ENCODE measurements around the gene LGALS4.
"Not testable (repeated sequence)": the region's sequence is repeated elsewhere in the genome, so short reads cannot be mapped to it uniquely, and the experiment has no call there.

Gene LGALS4

DNA sequence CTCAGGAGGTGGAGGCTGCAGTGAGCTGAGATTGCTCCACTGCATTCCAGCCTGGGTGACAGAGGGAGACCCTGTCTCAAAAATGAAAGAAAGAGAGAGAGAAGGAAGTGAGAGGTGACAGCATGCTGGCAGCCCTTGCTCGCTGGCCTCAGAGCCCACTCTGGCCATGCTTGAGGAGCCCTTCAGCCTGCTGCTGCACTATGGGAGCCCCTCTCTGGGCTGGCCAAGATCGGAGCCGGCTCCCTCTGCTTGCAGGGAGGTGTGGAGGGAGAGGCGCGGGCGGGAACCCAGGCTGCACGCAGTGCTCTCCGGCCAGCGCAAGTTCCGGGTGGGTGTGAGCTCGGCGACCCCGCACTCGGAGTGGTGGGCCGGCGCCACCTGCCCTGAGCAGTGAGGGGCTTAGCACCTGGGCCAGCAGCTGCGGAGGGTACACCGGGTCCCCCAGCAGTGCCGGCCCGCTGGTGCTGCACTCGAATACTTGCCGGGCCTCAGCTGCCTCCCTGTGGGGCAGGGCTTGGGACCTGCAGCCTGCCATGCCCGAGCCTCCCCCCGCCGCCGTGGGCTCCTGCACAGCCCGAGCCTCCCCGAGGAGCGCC, 8.6 kb upstream of the LGALS4 start:
- not testable (repeated sequence) for DNase-seq (ENCODE audit: low read depth in 2 of 2)

DNA sequence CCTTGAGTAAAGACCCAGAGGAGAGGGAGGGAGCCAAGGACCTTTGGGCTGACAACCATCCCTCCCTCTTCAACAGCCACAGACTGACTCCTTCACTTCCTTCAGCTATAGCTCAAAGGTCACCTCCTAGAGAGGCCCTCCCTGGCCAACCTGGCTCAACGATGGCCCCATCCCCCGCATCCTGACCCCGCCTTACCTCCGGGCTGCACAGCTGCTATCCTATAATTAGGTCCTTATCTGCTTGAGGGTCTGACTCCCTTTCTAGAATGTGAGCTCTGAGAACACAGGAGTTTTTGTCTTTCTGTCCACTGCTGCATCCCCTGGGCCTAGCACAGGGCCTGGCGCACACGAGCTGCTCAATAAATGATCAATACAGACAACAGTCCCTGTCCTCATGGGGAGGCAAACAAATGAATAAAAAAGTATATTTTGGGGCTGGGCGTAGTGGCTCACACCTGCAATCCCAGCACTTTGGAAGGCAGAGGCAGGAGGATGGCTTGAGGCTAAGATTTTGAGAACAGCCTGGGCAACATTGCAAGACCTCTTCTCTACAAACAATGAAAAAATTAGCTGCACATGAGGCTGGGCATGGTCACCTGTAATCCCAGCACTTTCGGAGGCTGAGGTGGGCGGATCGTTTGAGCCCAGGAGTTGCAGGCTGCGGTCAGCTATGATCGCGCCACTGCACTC, 6.6 kb upstream of the LGALS4 start:
- DNase-seq (ENCODE audit: low read depth in 2 of 2), result no peak

DNA sequence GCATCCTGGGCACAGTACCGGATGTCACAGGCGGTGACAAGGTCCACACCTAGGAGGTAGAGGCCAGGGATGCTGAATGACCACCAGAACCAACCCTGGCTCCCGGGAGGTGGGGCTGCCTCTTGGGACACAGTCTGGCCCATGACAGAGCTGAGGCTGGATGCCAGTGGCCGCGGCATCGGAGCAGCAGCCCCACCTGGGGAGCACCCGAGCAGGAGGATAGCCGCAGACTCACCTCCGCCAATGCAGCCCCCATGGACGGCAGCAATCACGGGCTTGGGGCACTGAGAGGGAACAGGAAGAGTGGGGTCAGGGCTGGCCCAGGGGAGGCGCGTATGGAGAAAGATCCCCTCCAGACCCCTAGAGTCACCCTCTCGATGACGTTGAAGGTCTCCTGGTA, 4.3 kb upstream of the LGALS4 start:
- DNase-seq (ENCODE audit: low read depth in 2 of 2), result no peak

DNA sequence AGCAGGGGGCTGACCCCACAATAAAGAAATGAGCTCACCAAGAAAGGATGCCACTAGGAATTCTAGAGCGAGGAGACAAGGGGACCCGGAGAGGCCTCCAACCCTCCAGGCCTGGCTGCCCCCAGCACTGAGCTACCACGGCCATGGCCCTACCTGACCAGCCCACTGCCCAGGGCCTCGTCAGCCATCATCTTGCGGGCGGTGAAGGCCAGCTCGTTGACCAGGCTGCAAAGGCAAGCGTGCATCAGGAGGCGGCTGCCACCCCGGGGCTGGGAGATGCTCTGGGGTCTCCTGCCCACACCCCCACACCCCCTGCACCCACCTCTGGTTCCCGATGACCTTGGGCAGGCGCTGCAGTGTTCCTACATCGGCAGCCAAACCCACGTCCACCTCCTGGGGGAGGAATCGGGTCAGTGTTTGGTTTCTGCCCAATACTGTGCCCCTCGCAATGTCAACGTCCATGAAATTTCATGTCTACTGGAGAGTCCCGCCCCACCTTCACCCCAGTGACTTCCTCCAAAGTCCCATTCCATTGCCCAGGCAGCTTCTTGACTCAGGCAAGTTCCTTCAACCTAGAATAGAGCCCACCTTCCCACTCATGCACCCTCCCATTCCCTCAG, 3.5 kb upstream of the LGALS4 start:
- DNase-seq (ENCODE audit: low read depth in 2 of 2), result no peak

DNA sequence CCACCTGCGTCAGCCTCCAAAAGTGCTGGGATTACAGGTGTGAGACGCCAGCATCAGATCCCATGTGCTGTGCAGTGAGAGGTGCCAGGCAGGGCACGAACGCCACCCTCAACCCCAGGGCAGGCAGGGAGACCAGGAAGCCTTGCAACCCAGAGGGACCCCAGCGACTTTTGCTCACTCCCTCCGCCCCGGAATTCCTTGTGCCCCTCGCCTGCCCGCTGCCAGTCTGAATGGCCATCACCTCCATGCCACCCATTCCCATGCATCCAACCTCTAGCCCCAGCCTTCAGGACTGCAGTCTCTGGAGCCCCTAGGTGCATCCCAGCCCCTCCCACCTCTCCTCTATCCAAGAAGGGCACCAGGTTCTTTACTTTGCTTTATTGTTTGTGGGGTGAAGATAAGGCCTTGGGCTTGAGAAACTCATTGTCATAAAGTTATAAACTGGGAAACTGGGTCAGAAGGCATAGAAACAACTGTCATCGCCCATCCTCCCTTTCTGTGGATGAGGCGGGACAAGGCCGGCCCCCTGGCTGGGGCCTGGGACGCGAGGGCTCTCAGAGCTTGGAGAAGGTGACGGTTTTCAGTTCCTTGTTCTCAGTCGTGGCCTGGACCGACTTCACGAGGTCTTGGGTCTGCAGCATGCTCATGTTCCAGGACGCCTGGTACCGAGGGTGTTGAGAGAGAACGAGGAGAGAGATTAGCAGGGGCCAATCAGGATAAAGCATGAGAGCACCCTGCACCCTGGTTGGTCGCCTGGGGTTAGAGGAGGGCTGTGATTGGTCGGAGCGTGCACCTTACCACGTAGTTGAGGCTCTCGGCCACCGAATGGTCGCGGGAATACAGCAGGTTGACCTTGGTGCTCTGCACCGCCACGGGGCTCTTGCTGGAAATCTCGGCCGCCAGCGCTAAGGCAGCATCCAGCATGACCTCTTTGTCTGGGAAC, 2.6 kb upstream of the LGALS4 start:
- DNase-seq (ENCODE audit: low read depth in 2 of 2), result no peak

DNA sequence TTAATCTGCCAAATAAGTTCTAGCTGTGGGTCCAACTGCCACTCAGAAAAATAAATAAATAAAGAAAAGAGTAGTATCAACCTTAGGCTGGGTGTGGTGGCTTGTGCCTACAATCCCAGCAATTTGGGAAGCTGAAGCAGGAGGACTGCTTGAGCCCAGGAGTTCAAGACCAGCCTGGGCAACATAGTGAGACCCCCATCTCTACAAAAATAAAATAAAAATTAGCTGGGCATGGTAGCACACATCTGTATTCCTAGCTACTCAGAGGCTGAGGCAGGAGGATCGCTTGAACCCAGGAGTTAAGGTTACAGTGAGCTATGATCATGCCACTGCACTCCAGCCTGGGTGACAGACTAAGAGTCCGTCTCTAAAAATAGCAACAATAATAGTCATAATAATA, 1.2 kb upstream of the LGALS4 start:
- DNase-seq (ENCODE audit: low read depth in 2 of 2), result not testable (repeated sequence)

DNA sequence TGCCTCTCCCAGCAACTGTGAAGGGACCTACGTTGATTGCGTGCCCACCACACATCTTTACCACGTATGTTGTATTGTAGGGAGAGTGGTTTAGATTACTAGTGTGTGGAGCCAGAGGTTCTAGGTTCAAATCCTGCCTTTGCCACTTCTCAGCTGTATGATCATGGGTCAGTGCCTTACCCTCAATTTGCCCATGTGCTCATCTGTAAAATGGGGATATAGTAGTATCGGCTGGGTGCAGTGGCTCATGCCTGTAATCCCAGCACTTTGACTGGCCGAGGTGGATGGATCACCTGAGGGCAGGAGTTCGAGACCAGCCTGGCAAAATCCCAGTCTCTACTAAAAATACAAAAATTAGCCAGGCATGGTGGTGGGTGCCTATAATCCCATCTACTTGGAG, 578 bp upstream of the LGALS4 start:
- no peak for DNase-seq (ENCODE audit: low read depth in 2 of 2)

DNA sequence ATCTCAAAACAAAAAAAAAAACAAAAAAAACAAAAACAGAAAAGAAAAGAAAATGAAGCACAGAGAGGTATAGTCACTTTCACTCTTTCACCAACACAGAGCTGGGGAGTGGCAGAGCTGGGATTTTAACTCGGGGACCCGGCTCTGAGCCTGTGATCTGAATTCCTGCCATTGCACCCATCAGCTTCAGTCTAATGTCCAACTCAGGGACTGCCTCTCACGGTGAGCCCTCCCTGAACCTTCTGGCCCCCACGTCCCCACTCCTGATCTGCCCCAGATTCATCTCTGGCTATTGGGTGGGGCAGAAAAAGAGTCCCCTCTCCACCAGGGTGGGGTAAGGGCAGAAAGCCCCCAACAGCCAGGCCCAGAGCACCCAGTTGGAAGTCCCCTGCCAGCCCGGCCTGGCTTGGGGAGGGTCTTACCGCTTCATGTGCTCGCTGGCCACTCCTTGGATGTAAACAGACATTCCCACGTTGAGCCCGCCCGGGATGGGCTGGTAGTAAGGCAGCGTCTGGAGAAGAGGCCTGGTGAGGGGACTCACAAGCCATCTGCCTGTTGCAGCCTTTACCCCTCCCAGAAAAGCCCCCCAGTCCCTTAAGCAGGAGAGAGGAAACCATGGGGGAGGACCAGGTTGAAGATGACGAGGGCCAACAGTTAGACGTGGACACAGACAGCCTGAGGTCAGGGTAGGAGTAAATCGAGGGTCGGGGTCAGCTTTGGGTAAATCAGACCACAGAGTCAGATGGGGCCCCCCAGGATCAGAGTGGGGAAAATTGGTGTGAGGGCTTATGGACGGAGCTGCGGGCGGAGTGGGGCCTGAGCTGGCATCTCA, 520 bp downstream of the LGALS4 start:
- DNase-seq (ENCODE audit: low read depth in 2 of 2), result no peak

DNA sequence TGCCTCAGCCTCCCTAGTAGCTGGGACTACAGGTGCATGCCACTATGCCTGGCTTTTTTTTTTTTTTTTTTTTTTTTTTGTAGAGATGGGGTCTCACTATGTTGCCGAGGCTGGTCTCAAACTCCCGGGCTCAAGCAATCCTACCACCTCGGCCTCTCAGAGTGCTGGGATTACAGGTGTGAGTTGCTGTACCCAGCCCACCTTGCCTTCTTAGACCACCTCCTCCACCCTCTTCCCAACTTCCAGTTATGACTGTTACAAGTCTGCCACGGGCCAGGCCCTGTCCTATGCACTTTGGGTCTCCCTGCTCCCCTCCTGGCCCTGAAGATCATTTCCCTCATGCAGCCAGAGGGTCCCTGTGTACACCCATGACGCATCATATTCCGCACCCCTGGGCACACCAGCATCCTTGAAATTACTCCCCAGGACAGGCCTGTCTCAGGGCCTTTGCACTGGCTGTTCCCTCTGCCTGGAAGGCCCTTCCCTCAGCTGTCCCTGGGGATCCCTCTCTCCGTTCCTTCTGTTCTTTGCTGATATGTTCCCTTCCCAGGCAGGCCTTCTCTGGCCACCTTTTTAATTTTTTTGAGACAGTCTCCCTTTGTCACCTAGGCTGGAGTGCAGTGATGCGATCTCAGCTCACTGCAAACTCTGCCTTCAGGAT, 3.0 kb downstream of the LGALS4 start:
- no peak for DNase-seq (ENCODE audit: low read depth in 2 of 2)

DNA sequence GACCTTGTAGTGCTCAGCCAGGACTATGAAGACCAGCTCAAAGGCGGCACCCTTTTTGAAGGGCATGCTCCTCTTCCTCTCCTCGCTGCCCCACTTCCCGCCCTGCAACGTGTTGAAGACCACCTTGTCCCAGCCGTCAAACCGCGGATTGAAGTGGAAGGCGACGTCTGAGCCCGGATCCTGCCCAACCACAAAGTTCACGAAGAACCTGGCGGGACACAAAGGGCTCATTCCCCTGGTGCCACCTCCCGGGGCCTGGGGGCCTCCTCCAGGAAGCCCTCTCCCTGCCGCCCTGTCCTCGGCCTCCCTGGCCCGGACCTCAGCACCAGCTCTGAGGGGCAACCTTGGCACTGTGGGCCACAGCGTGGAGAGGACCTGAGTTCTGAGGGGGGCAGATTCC, 4.0 kb downstream of the LGALS4 start:
- DNase-seq (ENCODE audit: low read depth in 2 of 2), result no peak

DNA sequence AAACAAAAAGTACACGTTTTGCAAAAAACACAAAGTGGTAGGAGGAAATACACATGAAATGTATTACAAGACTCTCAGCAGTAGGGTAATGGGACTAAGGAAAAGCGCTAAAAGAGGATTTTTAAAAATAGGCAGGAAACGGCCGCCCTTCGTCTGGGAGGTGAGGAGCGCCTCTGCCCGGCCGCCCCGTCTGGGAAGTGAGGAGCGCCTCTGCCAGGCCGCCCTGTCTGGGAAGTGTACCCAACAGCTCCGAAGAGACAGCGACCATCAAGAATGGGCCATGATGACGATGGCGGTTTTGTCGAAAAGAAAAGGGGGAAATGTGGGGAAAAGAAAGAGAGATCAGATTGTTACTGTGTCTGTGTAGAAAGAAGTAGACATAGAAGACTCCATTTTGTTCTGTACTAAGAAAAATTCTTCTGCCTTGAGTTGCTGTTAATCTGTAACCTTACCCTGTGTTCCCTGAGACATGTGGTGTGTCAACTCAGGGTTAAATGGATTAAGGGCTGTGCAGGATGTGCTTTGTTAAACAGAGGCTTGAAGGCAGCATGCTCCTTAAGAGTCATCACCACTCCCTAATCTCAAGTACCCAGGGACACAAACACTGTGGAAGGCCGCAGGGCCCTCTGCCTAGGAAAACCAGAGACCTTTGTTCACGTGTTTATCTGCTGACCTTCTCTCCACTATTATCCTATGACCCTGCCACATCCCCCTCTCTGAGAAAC, 5.2 kb downstream of the LGALS4 start:
- not testable (repeated sequence) for DNase-seq (ENCODE audit: low read depth in 2 of 2)

DNA sequence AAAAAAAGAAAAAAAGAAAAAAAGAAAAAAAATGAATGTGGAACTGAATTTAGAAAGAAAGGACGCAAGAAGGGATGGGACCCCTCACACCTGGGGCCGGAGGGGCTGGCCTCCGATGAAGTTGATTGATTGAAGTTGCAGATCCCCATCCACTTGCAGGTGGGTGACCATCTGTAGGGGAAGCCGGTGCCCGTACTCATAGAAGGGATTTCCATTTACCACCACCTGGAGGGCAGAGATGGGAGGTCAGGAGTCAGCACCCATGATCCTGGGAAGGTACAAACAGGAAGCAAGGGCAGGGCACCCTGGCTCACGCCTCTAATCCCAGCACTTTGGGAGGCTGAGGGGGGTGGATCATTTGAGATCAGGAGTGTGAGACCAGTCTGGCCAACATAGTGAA, 6.4 kb downstream of the LGALS4 start:
- DNase-seq (ENCODE audit: low read depth in 2 of 2), result no peak

DNA sequence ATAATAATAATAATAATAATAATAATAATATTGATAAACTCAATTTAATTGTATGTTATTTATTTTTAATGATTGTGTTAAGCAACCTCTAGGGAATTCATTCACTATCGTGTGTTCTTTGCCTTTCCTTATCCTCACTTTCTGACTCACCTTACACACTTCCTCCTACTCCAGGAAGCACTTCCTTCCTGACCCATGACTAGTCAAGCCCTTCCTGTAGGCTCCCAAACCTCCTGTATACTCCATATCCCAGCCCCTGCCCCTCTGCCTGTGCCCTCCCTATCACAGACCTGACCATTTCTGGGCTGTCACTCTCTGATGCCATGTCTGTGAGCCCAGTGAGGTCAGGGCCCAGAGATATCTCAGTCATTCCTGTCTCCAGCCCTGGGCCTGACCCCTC, 7.6 kb downstream of the LGALS4 start:
- no peak for DNase-seq (ENCODE audit: low read depth in 2 of 2)

DNA sequence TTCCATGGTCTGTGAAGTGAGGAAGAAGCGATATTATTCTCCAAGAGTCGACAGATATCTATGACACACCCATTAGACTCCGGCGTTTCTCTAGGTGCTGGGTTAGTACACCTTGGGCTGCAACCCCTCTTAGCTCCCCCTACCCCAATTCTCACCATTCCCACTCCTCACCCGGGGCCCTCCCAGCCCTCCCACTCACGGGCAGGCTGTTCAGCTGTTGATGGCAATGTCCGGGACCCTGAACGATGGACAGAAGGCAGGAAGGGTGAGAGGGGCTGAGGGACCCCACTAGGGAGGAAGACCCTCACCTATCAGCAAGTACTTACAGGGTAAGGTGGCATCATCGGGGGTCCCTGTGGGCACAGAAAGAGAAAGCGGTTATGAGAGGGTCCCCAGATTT, 9.2 kb downstream of the LGALS4 start:
- no peak for DNase-seq (ENCODE audit: low read depth in 2 of 2)

DNA sequence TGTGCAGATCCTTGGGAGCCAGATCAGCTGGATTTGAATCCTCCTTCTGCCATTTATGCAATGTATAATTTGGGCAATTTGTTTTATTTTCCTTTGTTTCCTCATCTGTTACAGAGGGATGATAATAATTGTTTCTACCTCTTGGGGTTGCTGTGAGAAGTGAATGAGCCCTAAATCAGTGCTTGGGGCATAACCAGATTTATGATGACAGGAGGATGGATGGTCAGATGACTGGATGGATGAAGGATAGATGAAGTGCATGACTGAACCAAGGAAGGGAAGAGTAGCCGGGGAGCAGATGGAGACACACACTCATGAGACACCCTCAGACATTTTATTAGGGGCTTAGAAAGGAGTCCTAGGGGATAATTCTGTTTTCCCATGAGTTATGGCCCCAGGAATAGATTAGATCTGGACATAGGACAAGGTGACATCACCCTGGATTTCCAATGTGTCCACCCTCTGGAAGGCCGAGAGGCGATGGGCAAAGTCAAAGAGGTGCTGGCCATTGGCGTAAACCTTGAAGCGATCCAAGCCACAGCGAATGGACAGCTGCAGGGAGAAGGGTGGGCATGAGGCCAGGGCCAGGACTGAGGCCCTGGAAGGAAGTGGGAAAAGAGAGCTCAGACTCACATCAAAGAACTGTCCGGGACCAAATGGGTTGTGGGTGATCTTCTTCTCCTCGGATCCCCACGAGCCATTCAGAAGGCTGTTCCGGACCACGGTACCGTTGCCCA, 11.2 kb downstream of the LGALS4 start:
- no peak for DNase-seq (ENCODE audit: low read depth in 2 of 2)

DNA sequence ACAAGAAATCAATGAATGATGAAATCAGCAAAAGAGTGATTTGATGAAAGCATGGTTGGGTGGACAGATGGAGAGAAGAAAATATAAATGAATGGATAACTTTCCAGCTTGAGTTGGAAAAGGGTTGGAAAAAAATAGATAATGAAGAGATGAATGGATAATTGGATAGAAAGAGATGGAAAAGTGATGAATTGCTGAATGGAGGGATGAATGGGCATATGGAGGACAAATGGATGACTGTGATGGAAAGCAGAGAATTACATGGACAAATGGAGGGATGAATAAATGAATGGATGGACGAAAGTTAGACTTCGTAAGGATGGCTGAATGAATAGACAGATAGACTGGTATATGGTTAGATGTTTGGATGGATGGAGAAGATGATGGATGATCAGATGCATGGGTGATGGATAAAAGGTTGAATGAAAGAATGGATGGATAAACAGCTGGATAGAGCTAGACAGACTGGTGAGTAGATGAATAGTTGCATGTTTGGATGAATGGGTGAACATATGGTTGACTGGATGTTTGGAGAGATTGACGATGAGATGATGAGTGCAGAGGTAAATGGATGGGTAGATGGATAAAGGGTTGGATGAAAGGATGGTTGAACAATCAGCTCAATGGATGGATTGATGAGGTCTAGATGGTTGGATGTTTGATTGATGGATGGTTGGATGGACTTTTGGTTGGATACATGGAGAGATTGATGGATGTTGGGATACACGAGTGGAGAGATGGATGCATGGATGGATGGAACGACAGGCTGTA, 12.0 kb downstream of the LGALS4 start:
- no peak for DNase-seq (ENCODE audit: low read depth in 2 of 2)

DNA sequence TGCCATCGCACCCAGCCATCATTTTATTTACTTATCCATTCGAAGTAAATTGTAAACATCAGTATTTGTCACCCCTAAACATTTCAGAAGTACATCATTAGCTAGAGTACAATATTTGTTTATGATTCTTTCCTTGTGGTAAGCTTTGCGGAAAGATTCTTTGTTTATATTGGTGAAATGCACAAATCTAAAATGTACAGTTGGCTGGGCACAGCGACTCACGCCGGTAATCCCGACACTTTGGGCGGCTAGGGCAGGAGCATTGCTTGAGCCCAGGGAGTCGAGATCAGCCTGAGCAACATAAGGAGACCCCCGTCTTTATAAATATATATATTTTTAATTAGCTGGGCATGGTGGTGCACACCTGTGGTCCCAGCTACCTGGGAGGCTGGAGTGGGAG, 13.6 kb downstream of the LGALS4 start:
- no peak for DNase-seq (ENCODE audit: low read depth in 2 of 2)

DNA sequence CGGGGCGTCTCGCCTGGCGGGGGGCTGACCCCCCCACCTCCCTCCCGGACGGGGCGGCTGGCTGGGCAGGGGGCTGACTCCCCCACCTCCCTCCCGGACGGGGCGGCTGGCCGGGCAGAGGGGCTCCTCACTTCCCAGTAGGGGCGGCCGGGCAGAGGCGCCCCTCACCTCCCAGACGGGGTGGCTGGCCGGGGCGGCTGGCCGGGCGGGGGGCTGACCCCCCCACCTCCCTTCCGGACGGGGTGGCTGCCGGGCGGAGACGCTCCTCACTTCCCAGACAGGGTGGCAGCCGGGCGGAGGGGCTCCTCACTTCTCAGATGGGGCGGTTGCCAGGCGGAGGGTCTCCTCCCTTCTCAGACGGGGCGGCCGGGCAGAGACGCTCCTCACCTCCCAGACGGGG, 15.0 kb downstream of the LGALS4 start:
- not testable (repeated sequence) for DNase-seq (ENCODE audit: low read depth in 2 of 2)

DNA sequence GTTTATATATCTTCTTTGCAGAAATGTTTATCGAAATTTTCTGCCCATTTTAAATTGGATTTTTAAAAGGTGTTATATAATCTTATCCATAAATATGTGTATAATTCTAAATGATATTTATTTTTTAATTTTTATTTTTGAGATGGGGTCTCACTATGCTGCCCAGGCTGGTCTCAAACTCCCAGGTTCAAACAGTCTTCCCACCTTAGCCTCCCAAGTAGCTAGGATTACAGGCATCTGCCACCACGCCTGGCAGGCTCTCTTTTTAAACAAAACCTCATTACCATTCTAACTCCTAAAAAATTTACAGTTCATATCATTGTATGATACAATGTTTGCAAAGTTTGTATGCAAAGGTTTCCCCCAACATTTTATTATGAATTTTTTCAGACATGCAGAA, 16.6 kb downstream of the LGALS4 start:
- DNase-seq (ENCODE audit: low read depth in 2 of 2), result no peak
